HepG2 (cell line): ENCODE data around the gene SRRT. TPM values are rescaled to one million over a fixed set of nuclear protein-coding genes. Genes with fewer than 3 reads are reported as not detected.

Experiments used
- ATAD3A ChIP-seq: sonication (generic); formaldehyde crosslinking; IDR thresholded peaks from 2 replicates; pipeline ENCODE4 v1.4.0; 2020; ENCODE audit warnings: missing genetic modification reagents
- BRD4 ChIP-seq: sonication (generic); formaldehyde crosslinking; IDR thresholded peaks from 2 replicates; pipeline ENCODE4 v1.4.0; 2020; ENCODE audit warnings: missing genetic modification reagents
- CHCHD3 ChIP-seq: sonication (generic); formaldehyde crosslinking; IDR thresholded peaks from 2 replicates; pipeline ENCODE4 v1.8.0; 2022; ENCODE audit warnings: mild to moderate bottlenecking, missing genetic modification reagents, moderate library complexity
- FOSL1 ChIP-seq: sonication (generic); formaldehyde crosslinking; IDR thresholded peaks from 2 replicates; pipeline ENCODE4 v1.9.0; 2021; ENCODE audit warnings: missing genetic modification reagents, borderline replicate concordance
- GABPA ChIP-seq, 2 experiments: IDR thresholded peaks; 2 replicates each; pipeline ENCODE4 v1.6.1; 2011 to 2016; ENCODE audit warnings: low read depth in 2 of 2, low read length in 1 of 2, missing biosample characterization in 1 of 2, missing genetic modification characterization in 1 of 2
- GATAD1 ChIP-seq: IDR thresholded peaks from 2 replicates; pipeline ENCODE4 v1.6.1; 2016; ENCODE audit warnings: missing genetic modification reagents, missing compliant biosample characterization
- KMT2A ChIP-seq: sonication (generic); formaldehyde crosslinking; IDR thresholded peaks from 2 replicates; pipeline ENCODE4 v1.4.0; 2020; ENCODE audit warnings: missing genetic modification reagents
- MBNL3 ChIP-seq: fragments of 250-450 bp; sonication (Bioruptor Pico); conservative IDR thresholded peaks from 2 replicates; pipeline ENCODE4 v1.8.0; 2022; ENCODE audit warnings: mild to moderate bottlenecking, inconsistent platforms
- NPAS2 ChIP-seq: sonication (generic); formaldehyde crosslinking; IDR thresholded peaks from 2 replicates; pipeline ENCODE4 v1.8.0; 2022; ENCODE audit warnings: mild to moderate bottlenecking, missing genetic modification reagents, borderline replicate concordance
- NR2F2 ChIP-seq: IDR thresholded peaks from 2 replicates; pipeline ENCODE4 v1.6.1; 2012; ENCODE audit warnings: low read depth, inconsistent platforms, borderline replicate concordance
- PLRG1 ChIP-seq: fragments of 450-650 bp; conservative IDR thresholded peaks from 2 replicates; pipeline ENCODE4 v1.6.1; 2016
- THAP11 ChIP-seq: IDR thresholded peaks from 2 replicates; pipeline ENCODE4 v1.6.1; 2016; ENCODE audit warnings: missing biosample characterization, missing genetic modification reagents
- ZNF781 ChIP-seq: sonication (generic); formaldehyde crosslinking; IDR thresholded peaks from 2 replicates; pipeline ENCODE4 v1.5.1; 2020; ENCODE audit warnings: borderline replicate concordance, mild to moderate bottlenecking, missing genetic modification reagents; ENCODE audit errors: not compliant biosample characterization
- ZNF841 ChIP-seq: sonication (generic); formaldehyde crosslinking; IDR thresholded peaks from 2 replicates; pipeline ENCODE4 v1.8.1; 2023; ENCODE audit warnings: missing genetic modification reagents, borderline replicate concordance
- polyA plus RNA-seq, 8 experiments: library from polyadenylated mRNA; depleted of rRNA in 3 of 8; stranded (reverse) in 7 of 8; unstranded in 1 of 8; fragments of >200 nt; fragmentation: Illumina TruSeq in 4 of 8; extraction: Trizol in 4 of 8; gene quantifications; 2 replicates each; pipeline versions ENCODE4 v1.2.1 to v1.2.3, GENCODE V29; 2011 to 2016; ENCODE audit warnings: low read depth in 4 of 8, missing spikeins in 1 of 8, mixed read lengths in 1 of 8; ENCODE audit not compliant: insufficient read depth in 1 of 8
- total RNA-seq, 5 experiments: library from RNA; depleted of rRNA; stranded (reverse); fragments of >200 nt; fragmentation: Illumina TruSeq; extraction: Trizol; gene quantifications; 2 replicates each; pipeline ENCODE4 v1.2.3, GENCODE V29; 2016; ENCODE audit warnings: low read depth in 1 of 5
- TF ChIP-seq, protein P1 (sequence below): sonication (generic); formaldehyde crosslinking; IDR thresholded peaks from 2 replicates; pipeline ENCODE4 v1.5.0; 2020; ENCODE audit warnings: mild to moderate bottlenecking, low read depth, missing genetic modification reagents, borderline replicate concordance
- TF ChIP-seq, protein P2 (sequence below): sonication (generic); formaldehyde crosslinking; IDR thresholded peaks from 2 replicates; pipeline ENCODE4 v1.4.0; 2020; ENCODE audit warnings: missing genetic modification reagents
- TF ChIP-seq, protein P3 (sequence below), 2 experiments: fragments of 450-650 bp in 1 of 2; sonication (generic) in 1 of 2; formaldehyde crosslinking in 1 of 2; IDR thresholded peaks; 2 replicates each; pipeline versions ENCODE4 v1.6.1 to v1.8.0; 2016 to 2022; ENCODE audit warnings: antibody characterized with exemption in 1 of 2, mild to moderate bottlenecking in 1 of 2, missing genetic modification reagents in 1 of 2
- TF ChIP-seq, protein P4 (sequence below): sonication (generic); formaldehyde crosslinking; IDR thresholded peaks from 2 replicates; pipeline ENCODE4 v1.5.0; 2020; ENCODE audit warnings: missing genetic modification reagents

SRRT gene
- total and polyA plus RNA-seq, 2 of the 13 experiments (the other 11 are each of a cell fraction or from before 2014, with no cell fraction given), result 26.2 to 106 TPM

DNA sequence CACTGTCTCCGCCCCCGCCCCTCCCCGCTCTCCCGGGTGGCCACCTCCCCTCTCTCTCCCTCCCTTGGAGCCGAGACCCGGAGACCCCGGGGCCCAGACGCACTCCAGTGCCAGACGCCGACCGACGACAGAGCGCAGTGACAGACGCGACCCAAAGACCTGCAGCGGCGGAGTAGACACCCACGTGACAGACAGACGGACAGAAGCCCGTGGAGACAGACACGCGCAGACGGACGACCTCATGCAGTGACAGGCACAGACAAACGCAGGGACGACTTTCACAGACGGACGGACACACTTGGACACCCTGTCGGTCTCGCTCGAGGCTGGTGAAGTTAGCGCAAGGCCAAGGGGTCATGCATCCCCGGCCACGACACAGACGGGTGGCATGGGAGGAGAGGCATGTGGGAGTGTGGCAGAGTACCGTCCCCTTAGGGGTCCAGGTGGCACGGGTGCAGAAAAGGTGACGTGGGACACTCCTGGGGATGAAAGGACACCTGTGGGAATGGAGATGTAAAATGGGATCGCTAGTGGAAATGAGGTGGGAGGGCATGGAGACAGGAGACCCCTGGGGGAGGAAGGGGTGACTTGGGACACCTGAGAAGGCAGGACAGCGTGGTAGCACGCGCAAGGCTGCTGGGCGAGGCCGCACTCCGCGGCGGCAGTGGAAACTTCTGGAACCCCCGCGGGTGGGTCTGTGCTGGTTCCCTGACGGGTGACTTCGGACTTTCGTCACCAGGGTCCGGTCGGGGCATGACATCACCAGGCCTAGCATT lies 21.2 kb downstream of the SRRT start (continued):
- TF ChIP-seq, protein P1, sequence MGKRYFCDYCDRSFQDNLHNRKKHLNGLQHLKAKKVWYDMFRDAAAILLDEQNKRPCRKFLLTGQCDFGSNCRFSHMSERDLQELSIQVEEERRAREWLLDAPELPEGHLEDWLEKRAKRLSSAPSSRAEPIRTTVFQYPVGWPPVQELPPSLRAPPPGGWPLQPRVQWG (CRISPR knock-in tag), result no peak
- TF ChIP-seq, protein P2, sequence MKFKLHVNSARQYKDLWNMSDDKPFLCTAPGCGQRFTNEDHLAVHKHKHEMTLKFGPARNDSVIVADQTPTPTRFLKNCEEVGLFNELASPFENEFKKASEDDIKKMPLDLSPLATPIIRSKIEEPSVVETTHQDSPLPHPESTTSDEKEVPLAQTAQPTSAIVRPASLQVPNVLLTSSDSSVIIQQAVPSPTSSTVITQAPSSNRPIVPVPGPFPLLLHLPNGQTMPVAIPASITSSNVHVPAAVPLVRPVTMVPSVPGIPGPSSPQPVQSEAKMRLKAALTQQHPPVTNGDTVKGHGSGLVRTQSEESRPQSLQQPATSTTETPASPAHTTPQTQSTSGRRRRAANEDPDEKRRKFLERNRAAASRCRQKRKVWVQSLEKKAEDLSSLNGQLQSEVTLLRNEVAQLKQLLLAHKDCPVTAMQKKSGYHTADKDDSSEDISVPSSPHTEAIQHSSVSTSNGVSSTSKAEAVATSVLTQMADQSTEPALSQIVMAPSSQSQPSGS (CRISPR knock-in tag), result peak; percentile 72
- TF ChIP-seq ZNF841 (CRISPR knock-in tag), result no peak
- no peak for TF ChIP-seq NR2F2
- TF ChIP-seq, protein P3, sequence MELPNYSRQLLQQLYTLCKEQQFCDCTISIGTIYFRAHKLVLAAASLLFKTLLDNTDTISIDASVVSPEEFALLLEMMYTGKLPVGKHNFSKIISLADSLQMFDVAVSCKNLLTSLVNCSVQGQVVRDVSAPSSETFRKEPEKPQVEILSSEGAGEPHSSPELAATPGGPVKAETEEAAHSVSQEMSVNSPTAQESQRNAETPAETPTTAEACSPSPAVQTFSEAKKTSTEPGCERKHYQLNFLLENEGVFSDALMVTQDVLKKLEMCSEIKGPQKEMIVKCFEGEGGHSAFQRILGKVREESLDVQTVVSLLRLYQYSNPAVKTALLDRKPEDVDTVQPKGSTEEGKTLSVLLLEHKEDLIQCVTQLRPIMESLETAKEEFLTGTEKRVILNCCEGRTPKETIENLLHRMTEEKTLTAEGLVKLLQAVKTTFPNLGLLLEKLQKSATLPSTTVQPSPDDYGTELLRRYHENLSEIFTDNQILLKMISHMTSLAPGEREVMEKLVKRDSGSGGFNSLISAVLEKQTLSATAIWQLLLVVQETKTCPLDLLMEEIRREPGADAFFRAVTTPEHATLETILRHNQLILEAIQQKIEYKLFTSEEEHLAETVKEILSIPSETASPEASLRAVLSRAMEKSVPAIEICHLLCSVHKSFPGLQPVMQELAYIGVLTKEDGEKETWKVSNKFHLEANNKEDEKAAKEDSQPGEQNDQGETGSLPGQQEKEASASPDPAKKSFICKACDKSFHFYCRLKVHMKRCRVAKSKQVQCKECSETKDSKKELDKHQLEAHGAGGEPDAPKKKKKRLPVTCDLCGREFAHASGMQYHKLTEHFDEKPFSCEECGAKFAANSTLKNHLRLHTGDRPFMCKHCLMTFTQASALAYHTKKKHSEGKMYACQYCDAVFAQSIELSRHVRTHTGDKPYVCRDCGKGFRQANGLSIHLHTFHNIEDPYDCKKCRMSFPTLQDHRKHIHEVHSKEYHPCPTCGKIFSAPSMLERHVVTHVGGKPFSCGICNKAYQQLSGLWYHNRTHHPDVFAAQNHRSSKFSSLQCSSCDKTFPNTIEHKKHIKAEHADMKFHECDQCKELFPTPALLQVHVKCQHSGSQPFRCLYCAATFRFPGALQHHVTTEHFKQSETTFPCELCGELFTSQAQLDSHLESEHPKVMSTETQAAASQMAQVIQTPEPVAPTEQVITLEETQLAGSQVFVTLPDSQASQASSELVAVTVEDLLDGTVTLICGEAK (IDR thresholded peaks at IDR 0.05), result no peak
- TF ChIP-seq, protein P3 (CRISPR knock-in tag; IDR thresholded peaks at IDR 0.05), result no peak
- TF ChIP-seq MBNL3 (CRISPR knock-in tag), result no peak
- no peak for TF ChIP-seq GATAD1 (CRISPR knock-in tag)
- no peak for TF ChIP-seq GABPA (IDR thresholded peaks at IDR 0.05; ENCODE audit: low read depth, low read length)
- TF ChIP-seq GABPA (CRISPR knock-in tag; IDR thresholded peaks at IDR 0.05; ENCODE audit: low read depth), result no peak
- TF ChIP-seq PLRG1, result no peak
- TF ChIP-seq ATAD3A (CRISPR knock-in tag), result no peak
- no peak for TF ChIP-seq NPAS2
- no peak for TF ChIP-seq CHCHD3
- TF ChIP-seq, protein P4, sequence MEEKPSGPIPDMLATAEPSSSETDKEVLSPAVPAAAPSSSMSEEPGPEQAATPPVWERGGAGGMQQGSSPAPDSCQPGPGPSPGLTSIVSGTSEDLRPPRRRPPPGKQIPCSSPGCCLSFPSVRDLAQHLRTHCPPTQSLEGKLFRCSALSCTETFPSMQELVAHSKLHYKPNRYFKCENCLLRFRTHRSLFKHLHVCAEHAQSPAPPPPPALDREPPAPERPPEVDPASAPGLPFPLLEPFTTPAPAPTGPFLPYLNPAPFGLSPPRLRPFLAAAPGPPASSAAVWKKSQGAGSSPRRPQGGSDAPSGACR, result no peak; the same call in 1 of the 2 replicates
- no peak for TF ChIP-seq BRD4
- TF ChIP-seq KMT2A (CRISPR knock-in tag), result no peak; the same call in 1 of the 2 replicates
- no peak for TF ChIP-seq ZNF781 (CRISPR knock-in tag)
- no peak for TF ChIP-seq THAP11 (CRISPR knock-in tag)
- TF ChIP-seq FOSL1 (CRISPR knock-in tag), result no peak
